AG04449 (cell line): Measurements from ENCODE around the gene TIMM10.

ENCODE experiments used
- CTCF ChIA-PET: fragments of 350-600 bp; formaldehyde crosslinking; extraction: SDS; loops from one replicate; lab custom pipeline; 2021; ENCODE audit warnings: antibody characterized with exemption; lab: Yijun Ruan, JAX
- POLR2A ChIA-PET: fragments of 400-600, 350-600 bp; formaldehyde crosslinking; extraction: SDS; loops from one replicate; lab custom pipeline; 2020; ENCODE audit warnings: antibody characterized with exemption, inconsistent platforms; lab: Yijun Ruan, JAX
- DNase-seq: peaks from one replicate; pipeline ENCODE4 v3.0.0-alpha.2; 2010; ENCODE audit warnings: low read depth, low spot score
- H3K4me3 ChIP-seq: 2 replicates; pipeline ENCODE4 v1.5.1; 2011; ENCODE audit warnings: low read depth, mild to moderate bottlenecking, control low read depth, low read length
- CTCF ChIP-seq: IDR thresholded peaks from one replicate; pipeline ENCODE4 v1.5.1; 2011; ENCODE audit warnings: mild to moderate bottlenecking, moderate library complexity, low read length, control low read depth, inconsistent platforms; ENCODE audit not compliant: insufficient read depth; ENCODE audit errors: missing control alignments

The TIMM10 gene

GRCh38 chr11:57496109-57496820 is 34.3 kb downstream of the TIMM10 start:
- ChIA-PET CTCF (interaction anchor here (1.1 to 16.8 kb wide), 6 partner anchors 9 to 149 kb away, joined by 6 to 421 read pairs (median 84); partner anchors contain the start of gene SLC43A1), POLR2A (interaction anchor here (0.6 kb wide), 1 partner anchor 18 kb away, joined by 3 read pairs; no protein-coding TSS in a partner anchor)
- no peak for DNase-seq
- H3K4me3 ChIP-seq: no peak overlapping the region
- no peak for TF ChIP-seq CTCF

GRCh38 chr11:57493507-57494503 is 36.7 kb downstream of the TIMM10 start:
- no peak overlapping the region for H3K4me3 ChIP-seq
- POLR2A ChIA-PET: no interaction called here
- peak; percentile 89 for TF ChIP-seq CTCF
- DNase-seq: no peak
- CTCF ChIA-PET: interaction anchor here (0.6 to 16.8 kb wide), 48 partner anchors 11 to 1032 kb away, joined by 3 to 421 read pairs (median 5); partner anchors contain the start of genes SLC43A1, SMTNL1, TNKS1BP1 and UBE2L6

GRCh38 chr11:57491371-57492061 is 39.0 kb downstream of the TIMM10 start:
- no peak for DNase-seq
- H3K4me3 ChIP-seq: no peak overlapping the region
- CTCF ChIA-PET: interaction anchor here (0.6 to 16.8 kb wide), 15 partner anchors 10 to 153 kb away, joined by 3 to 421 read pairs (median 4); partner anchors contain the start of gene SLC43A1
- TF ChIP-seq CTCF: peak; percentile 62
- POLR2A ChIA-PET: no interaction called here

GRCh38 chr11:57490456-57491248 is 39.9 kb downstream of the TIMM10 start:
- DNase-seq: no peak
- no peak for TF ChIP-seq CTCF
- CTCF ChIA-PET: interaction anchor here (1.0 to 16.8 kb wide), 11 partner anchors 10 to 153 kb away, joined by 3 to 421 read pairs (median 6); partner anchors contain the start of gene SLC43A1
- POLR2A ChIA-PET: no interaction called here
- no peak overlapping the region for H3K4me3 ChIP-seq

GRCh38 chr11:57487920-57488659 is 42.5 kb downstream of the TIMM10 start:
- POLR2A ChIA-PET: no interaction called here
- CTCF ChIA-PET: interaction anchor here (1.0 to 16.8 kb wide), 9 partner anchors 8 to 156 kb away, joined by 3 to 421 read pairs (median 5); partner anchors contain the start of genes RTN4RL2 and SLC43A1
- H3K4me3 ChIP-seq: no peak overlapping the region
- no peak for TF ChIP-seq CTCF
- no peak for DNase-seq
